ENCODE results near the gene RUNX1. TPM values are rescaled to one million over a fixed set of nuclear protein-coding genes. Genes with fewer than 3 reads are reported as not detected.

RUNX1 gene
- total RNA-seq, 1 experiment from 2014 or later, result 55.2 TPM

- no TSS peak for BruUV-seq (replicated peaks)
- TF ChIP-seq CTCF (conservative IDR thresholded peaks at IDR 0.05; ENCODE audit: low read depth, low read length), result no peak
- no peak for TF ChIP-seq EZH2phosphoT487 (IDR thresholded peaks at IDR 0.05; ENCODE audit: borderline replicate concordance, low read length)
- no peak for TF ChIP-seq EZH2 (IDR thresholded peaks at IDR 0.05; ENCODE audit: low read length, unreplicated experiment)
- H3K4me1 ChIP-seq (ENCODE audit: insufficient read depth, low read length), result peaks cover 12% of the 10 kb centered on the region
- intact Hi-C loops (cut with micrococcal nuclease), result no loop called here
- no peak overlapping the region for H3K9ac ChIP-seq (ENCODE audit: low read length)
- H4K20me1 ChIP-seq (ENCODE audit: low read length), result no peaks in the 10 kb centered on the region; the same call in 1 of the 2 replicates
- H3K79me2 ChIP-seq (ENCODE audit: low read length), result peaks cover 85% of the 10 kb centered on the region
- no peak overlapping the region for H3K4me3 ChIP-seq (ENCODE audit: low read length)
- ATAC-seq (no peak), DNase-seq (no peak)
- H3F3A ChIP-seq (ENCODE audit: low read length, unreplicated experiment), result no peaks in the 10 kb centered on the region
- H3K9me3 ChIP-seq (ENCODE audit: low read length), result no peaks in the 10 kb centered on the region
- peaks cover 18% of the 10 kb centered on the region for H3K36me3 ChIP-seq (ENCODE audit: low read depth, low read length)
- no peaks in the 10 kb centered on the region for H3K9me2 ChIP-seq (replicated peaks; ENCODE audit: low read length)
- no peak overlapping the region for H3K4me2 ChIP-seq (ENCODE audit: low read length)
- POLR2A ChIA-PET (ENCODE audit: unreplicated experiment), result no interaction called here
- no peaks in the 10 kb centered on the region for H3K27me3 ChIP-seq (ENCODE audit: low read length)
- CTCF ChIA-PET, result no interaction called here
- no peak overlapping the region for H3K27ac ChIP-seq (ENCODE audit: low read length)
- H2AFZ ChIP-seq (ENCODE audit: low read length), result no peak overlapping the region
These were observed 23.6 kb downstream of the RUNX1 start for GRCh38 chr21:35025206-35026152.

GRCh38 chr21:35024513-35024912 lies 24.6 kb downstream of the RUNX1 start:
- TF ChIP-seq EZH2phosphoT487 (IDR thresholded peaks at IDR 0.05; ENCODE audit: borderline replicate concordance, low read length), result no peak
- TF ChIP-seq EZH2 (IDR thresholded peaks at IDR 0.05; ENCODE audit: low read length, unreplicated experiment), result no peak
- ATAC-seq (no peak), DNase-seq (no peak)
- intact Hi-C loops (cut with micrococcal nuclease), result no loop called here
- Histone ChIP-seq H3K4me3 (ENCODE audit: low read length) (no peak overlapping the region), H3K27ac (ENCODE audit: low read length) (no peak overlapping the region), H3K4me1 (ENCODE audit: insufficient read depth, low read length) (peaks cover 22% of the 10 kb centered on the region), H3K9me3 (ENCODE audit: low read length) (no peaks in the 10 kb centered on the region), H3K9ac (ENCODE audit: low read length) (no peak overlapping the region), H3K4me2 (ENCODE audit: low read length) (no peak overlapping the region), H2AFZ (ENCODE audit: low read length) (no peak overlapping the region), H3F3A (ENCODE audit: low read length, unreplicated experiment) (no peaks in the 10 kb centered on the region), H3K79me2 (ENCODE audit: low read length) (peaks cover 86% of the 10 kb centered on the region), H3K36me3 (ENCODE audit: low read depth, low read length) (peaks cover 16% of the 10 kb centered on the region; the same call in 1 of the 2 replicates), H4K20me1 (ENCODE audit: low read length) (no peaks in the 10 kb centered on the region; the same call in 1 of the 2 replicates), H3K9me2 (replicated peaks; ENCODE audit: low read length) (no peaks in the 10 kb centered on the region), H3K27me3 (ENCODE audit: low read length) (no peaks in the 10 kb centered on the region)
- ChIA-PET POLR2A (ENCODE audit: unreplicated experiment) (no interaction called here), CTCF (no interaction called here)
- BruUV-seq (replicated peaks), result no TSS peak

GRCh38 chr21:35024071-35024420 lies 25.1 kb downstream of the RUNX1 start:
- H3K27ac ChIP-seq (ENCODE audit: low read length), result no peak overlapping the region
- no TSS peak for BruUV-seq (replicated peaks)
- no peaks in the 10 kb centered on the region for H3F3A ChIP-seq (ENCODE audit: low read length, unreplicated experiment)
- ChIA-PET CTCF (no interaction called here), POLR2A (ENCODE audit: unreplicated experiment) (no interaction called here)
- no peak for ATAC-seq
- no peak overlapping the region for H3K9ac ChIP-seq (ENCODE audit: low read length)
- TF ChIP-seq EZH2phosphoT487 (IDR thresholded peaks at IDR 0.05; ENCODE audit: borderline replicate concordance, low read length) (no peak), CTCF (conservative IDR thresholded peaks at IDR 0.05; ENCODE audit: low read depth, low read length) (no peak), EZH2 (IDR thresholded peaks at IDR 0.05; ENCODE audit: low read length, unreplicated experiment) (no peak)
- no peaks in the 10 kb centered on the region for H3K9me3 ChIP-seq (ENCODE audit: low read length)
- no peak overlapping the region for H2AFZ ChIP-seq (ENCODE audit: low read length)
- no peak for DNase-seq
- no peaks in the 10 kb centered on the region for H3K9me2 ChIP-seq (replicated peaks; ENCODE audit: low read length)
- peaks cover 85% of the 10 kb centered on the region for H3K79me2 ChIP-seq (ENCODE audit: low read length)
- peaks cover 14% of the 10 kb centered on the region; the same call in 1 of the 2 replicates for H3K36me3 ChIP-seq (ENCODE audit: low read depth, low read length)
- H3K4me1 ChIP-seq (ENCODE audit: insufficient read depth, low read length), result peaks cover 27% of the 10 kb centered on the region
- H3K4me3 ChIP-seq (ENCODE audit: low read length), result no peak overlapping the region
- no peaks in the 10 kb centered on the region; the same call in 1 of the 2 replicates for H4K20me1 ChIP-seq (ENCODE audit: low read length)
- no peak overlapping the region for H3K4me2 ChIP-seq (ENCODE audit: low read length)
- intact Hi-C loops (cut with micrococcal nuclease), result no loop called here
- H3K27me3 ChIP-seq (ENCODE audit: low read length), result no peaks in the 10 kb centered on the region
